Hepatocyte (in vitro differentiated cells): Measurements from ENCODE around the gene RBBP8NL.

Experiments
- CTCF ChIP-seq: fragments of 200-600 bp; sonication (generic); IDR thresholded peaks from 2 replicates; pipeline ENCODE4 v1.5.1; 2016; ENCODE audit warnings: antibody characterized with exemption, mild to moderate bottlenecking; ENCODE audit not compliant: poor library complexity
- EZH2 ChIP-seq: fragments of 200-600 bp; sonication (generic); IDR thresholded peaks from 2 replicates; pipeline ENCODE4 v1.6.1; 2016; ENCODE audit warnings: antibody characterized with exemption, mild to moderate bottlenecking, borderline replicate concordance
- EZH2phosphoT487 ChIP-seq: fragments of 200-600 bp; sonication (generic); IDR thresholded peaks from one replicate; pipeline ENCODE4 v1.6.1; 2018; ENCODE audit warnings: antibody characterized with exemption, mild to moderate bottlenecking, low read depth, moderate library complexity; ENCODE audit not compliant: unreplicated experiment, severe bottlenecking

- TF ChIP-seq CTCF, result no peak
- TF ChIP-seq EZH2, result no peak
- no peak for TF ChIP-seq EZH2phosphoT487
Observed at GRCh38 chr20:62400021-62400420, 27.3 kb downstream of the RBBP8NL start.
